Stomach smooth muscle (tissue), 2 donors: Measurements from ENCODE around the gene IL11.

Experiments
- H3K27ac ChIP-seq: one replicate; pipeline ENCODE4 v1.7.0; 2013; ENCODE audit warnings: mild to moderate bottlenecking, low read length, inconsistent platforms
- H3K27me3 ChIP-seq, 2 donors: one replicate each; pipeline ENCODE4 v1.7.0; 2013; ENCODE audit warnings: low read length in 2 of 2; ENCODE audit not compliant: insufficient read depth in 2 of 2, control insufficient read depth in 1 of 2
- H3K36me3 ChIP-seq, 2 donors: one replicate each; pipeline ENCODE4 v1.7.0; 2013; ENCODE audit warnings: low read length in 2 of 2; ENCODE audit not compliant: control insufficient read depth in 2 of 2, insufficient read depth in 2 of 2
- H3K4me1 ChIP-seq: one replicate; pipeline ENCODE4 v1.7.0; 2013; ENCODE audit warnings: low read length; ENCODE audit not compliant: control insufficient read depth, insufficient read depth
- H3K4me3 ChIP-seq, 2 donors: one replicate each; pipeline ENCODE4 v1.7.0; 2013; ENCODE audit warnings: low read length in 2 of 2
- H3K9ac ChIP-seq, 2 donors: one replicate each; pipeline ENCODE4 v1.7.0; 2013; ENCODE audit warnings: low read length in 2 of 2, mild to moderate bottlenecking in 1 of 2
- H3K9me3 ChIP-seq, 2 donors: one replicate each; pipeline ENCODE4 v1.7.0; 2013; ENCODE audit warnings: low read length in 2 of 2; ENCODE audit not compliant: control insufficient read depth in 2 of 2
- donor health status: healthy.
- donor health status: Pancreatic carcinoma.

Gene IL11

GRCh38 chr19:55319785-55320184 lies 50.5 kb downstream of the IL11 start:
- Histone ChIP-seq H3K36me3 (no peaks in the 10 kb centered on the region), H3K27ac (no peak overlapping the region), H3K4me3 (no peak overlapping the region), H3K9ac (no peak overlapping the region), H3K4me1 (no peaks in the 10 kb centered on the region), H3K27me3 (peaks cover 6 to 7% of the 10 kb centered on the region in 2 donors), H3K9me3 (peaks cover 0 to 4% of the 10 kb centered on the region in 2 donors)

- Histone ChIP-seq H3K9me3 (peaks cover 0 to 4% of the 10 kb centered on the region in 2 donors), H3K4me1 (no peaks in the 10 kb centered on the region), H3K9ac (no peak overlapping the region), H3K36me3 (no peaks in the 10 kb centered on the region), H3K27ac (no peak overlapping the region), H3K27me3 (peaks cover 3 to 4% of the 10 kb centered on the region in 2 donors), H3K4me3 (no peak overlapping the region)
Measured at GRCh38 chr19:55316646-55317045, 53.6 kb downstream of the IL11 start.

GRCh38 chr19:55315956-55316525 lies 54.2 kb downstream of the IL11 start:
- H3K4me1 ChIP-seq: no peaks in the 10 kb centered on the region
- H3K4me3 ChIP-seq: no peak overlapping the region
- no peaks in the 10 kb centered on the region for H3K36me3 ChIP-seq
- no peak overlapping the region for H3K27ac ChIP-seq
- peaks cover 3 to 4% of the 10 kb centered on the region in 2 donors for H3K27me3 ChIP-seq
- no peak overlapping the region for H3K9ac ChIP-seq
- peaks cover 0 to 4% of the 10 kb centered on the region in 2 donors for H3K9me3 ChIP-seq

- H3K4me1 ChIP-seq: no peaks in the 10 kb centered on the region
- peaks cover 1 to 4% of the 10 kb centered on the region in 2 donors for H3K36me3 ChIP-seq
- no peak overlapping the region for H3K27ac ChIP-seq
- H3K4me3 ChIP-seq: no peak overlapping the region
- H3K9ac ChIP-seq: no peak overlapping the region
- H3K27me3 ChIP-seq: no peaks in the 10 kb centered on the region
- peaks cover 0 to 4% of the 10 kb centered on the region in 2 donors for H3K9me3 ChIP-seq
Measured at GRCh38 chr19:55314396-55314795, 55.9 kb downstream of the IL11 start.
